ENCODE results near the gene TEDC2. TPM values are rescaled to one million over a fixed set of nuclear protein-coding genes. Genes with fewer than 3 reads are reported as not detected.

Gene TEDC2
- total RNA-seq, 1 donor from 2014 or later: 0.63 TPM

- no peak for DNase-seq (ENCODE audit: low spot score)
- ATAC-seq: no peak
These were observed 49.0 kb downstream of the TEDC2 start for GRCh38 chr16:2508722-2509400.

- ATAC-seq: no peak
- DNase-seq (ENCODE audit: low spot score): peak; percentile 47
These were observed 51.4 kb downstream of the TEDC2 start for GRCh38 chr16:2511128-2511800.

- DNase-seq (ENCODE audit: low spot score): peak; percentile 43
- no peak for ATAC-seq
These were observed 52.3 kb downstream of the TEDC2 start for GRCh38 chr16:2511996-2512734.

GRCh38 chr16:2512735-2513404 lies 53.0 kb downstream of the TEDC2 start:
- DNase-seq (ENCODE audit: low spot score) (peak; percentile 59), ATAC-seq (no peak)

GRCh38 chr16:2513405-2514332 lies 53.8 kb downstream of the TEDC2 start, which contains the start of gene ATP6V0C:
Gene ATP6V0C, plus strand, starts transcription at chr16:2513952. Its CDS starts 152 bp downstream, at chr16:2514104.
- peak; percentile 95 for DNase-seq (ENCODE audit: low spot score)
- ATAC-seq: peak; percentile 85

Other genes starting within 250 kb of the TEDC2 start
- 5.3 TPM for gene BRICD5, start 249.2 kb upstream of the TEDC2 start, total RNA-seq
- gene PGP, start 245.3 kb upstream of the TEDC2 start, total RNA-seq: 7.5 TPM
- gene E4F1, start 236.5 kb upstream of the TEDC2 start, total RNA-seq: 12.7 TPM
- gene DNASE1L2, start 223.7 kb upstream of the TEDC2 start, total RNA-seq: 1.2 TPM
- gene ECI1, start 208.5 kb upstream of the TEDC2 start, total RNA-seq: 171 TPM
- 32.1 TPM for gene RNPS1, start 192.0 kb upstream of the TEDC2 start, total RNA-seq
- gene ABCA3, start 119.4 kb upstream of the TEDC2 start, total RNA-seq: 1.9 TPM
- gene CCNF, start 30.7 kb upstream of the TEDC2 start, total RNA-seq: 2.0 TPM
- gene NTN3, start 11.2 kb downstream of the TEDC2 start, total RNA-seq: 3.6 TPM
- gene TBC1D24, start 15.0 kb downstream of the TEDC2 start, total RNA-seq: 32.5 TPM
- gene ATP6V0C, start 53.8 kb downstream of the TEDC2 start, total RNA-seq: 87.0 TPM
- gene AMDHD2, start 60.3 kb downstream of the TEDC2 start, total RNA-seq: 22.2 TPM
- gene CEMP1, start 71.3 kb downstream of the TEDC2 start, total RNA-seq: 0.20 TPM
- gene PDPK1, start 77.9 kb downstream of the TEDC2 start, total RNA-seq: 27.4 TPM
- gene KCTD5, start 222.4 kb downstream of the TEDC2 start, total RNA-seq: 7.8 TPM

Data from left lobe of liver (tissue), 2 donors.